ENCODE results near the gene CD74. TPM values are rescaled to one million over a fixed set of nuclear protein-coding genes. Genes with fewer than 3 reads are reported as not detected.
"Not testable (repeated sequence)": the region's sequence is repeated elsewhere in the genome, so short reads cannot be mapped to it uniquely, and the experiment has no call there.

The CD74 gene
- total and polyA plus RNA-seq, 10 donors: 3,224 to 5,563 (median 4,727) TPM

GRCh38 chr5:150422758-150423157, 10.0 kb upstream of the CD74 start:
- no peak for DNase-seq
- WGBS, 5 donors: 59 to 82% (median 75%) methylated on average over 3 of the region's 3 CpGs
- Histone ChIP-seq H3K9me3 (no peaks in the 10 kb centered on the region), H3K4me1 (peaks cover 0 to 42% (median 12%) of the 10 kb centered on the region in 6 donors), H3K27me3 (replicated peaks in 1 of 7) (no peaks in the 10 kb centered on the region), H3K27ac (peak overlapping the region in 1 of 8 donors; percentile 33), H3K4me3 (no peak overlapping the region), H3K36me3 (no peaks in the 10 kb centered on the region)
- TF ChIP-seq POLR2AphosphoS5 (IDR thresholded peaks at IDR 0.05): no peak
- TF ChIP-seq POLR2A (IDR thresholded peaks at IDR 0.05): no peak
- no peak for TF ChIP-seq CTCF (IDR thresholded peaks at IDR 0.05 in 8 of 11, conservative IDR thresholded peaks at IDR 0.05 in 3 of 11)
- intact Hi-C loops (cut with DNase I; ENCODE audit: low total_unique reads): no loop called here

GRCh38 chr5:150422075-150422474, 9.4 kb upstream of the CD74 start:
- intact Hi-C loops (cut with DNase I; ENCODE audit: low total_unique reads): no loop called here
- H3K4me3 ChIP-seq: no peak overlapping the region
- H3K36me3 ChIP-seq: no peaks in the 10 kb centered on the region
- 53 to 70% (median 66%) methylated on average over 3 to 4 of the region's 4 CpGs for WGBS, 5 donors
- H3K27me3 ChIP-seq (replicated peaks in 1 of 7): no peaks in the 10 kb centered on the region
- DNase-seq: no peak
- H3K27ac ChIP-seq: peak overlapping the region in 1 of 8 donors; percentile 33
- H3K9me3 ChIP-seq: no peaks in the 10 kb centered on the region
- TF ChIP-seq POLR2AphosphoS5 (IDR thresholded peaks at IDR 0.05): no peak
- TF ChIP-seq CTCF (IDR thresholded peaks at IDR 0.05 in 8 of 11, conservative IDR thresholded peaks at IDR 0.05 in 3 of 11): no peak
- no peak for TF ChIP-seq POLR2A (IDR thresholded peaks at IDR 0.05)
- peaks cover 0 to 49% (median 12%) of the 10 kb centered on the region in 6 donors for H3K4me1 ChIP-seq

GRCh38 chr5:150419630-150420270, 7.0 kb upstream of the CD74 start:
- WGBS, 5 donors: 25 to 63% (median 42%) methylated on average over 5 to 7 of the region's 7 CpGs
- no peak overlapping the region for H3K4me3 ChIP-seq
- H3K27ac ChIP-seq: peak overlapping the region in 7 of 8 donors; percentile 12 to 87 (median 77)
- no peaks in the 10 kb centered on the region for H3K36me3 ChIP-seq
- no peaks in the 10 kb centered on the region for H3K9me3 ChIP-seq
- intact Hi-C loops (cut with DNase I; ENCODE audit: low total_unique reads): no loop called here
- peak; percentile 83 for DNase-seq
- TF ChIP-seq POLR2A (IDR thresholded peaks at IDR 0.05): peak in 2 of 3 donors; percentile 7 to 50
- TF ChIP-seq CTCF (IDR thresholded peaks at IDR 0.05 in 8 of 11, conservative IDR thresholded peaks at IDR 0.05 in 3 of 11): no peak
- TF ChIP-seq POLR2AphosphoS5 (IDR thresholded peaks at IDR 0.05): peak in 2 of 3 donors; percentile 58 to 92
- peaks cover 0 to 70% (median 17%) of the 10 kb centered on the region in 6 donors for H3K4me1 ChIP-seq
- H3K27me3 ChIP-seq (replicated peaks in 1 of 7): no peaks in the 10 kb centered on the region

GRCh38 chr5:150413902-150414790, 1.4 kb upstream of the CD74 start:
- peak; percentile 72 for DNase-seq
- 72 to 84% (median 77%) methylated on average over 16 of the region's 16 CpGs for WGBS, 5 donors
- peak in 1 of 3 donors; percentile 39 for TF ChIP-seq POLR2AphosphoS5 (IDR thresholded peaks at IDR 0.05)
- H3K9me3 ChIP-seq; H3K27me3 ChIP-seq (replicated peaks in 1 of 7); intact Hi-C loops (cut with DNase I; ENCODE audit: low total_unique reads): not testable (repeated sequence)
- Histone ChIP-seq H3K27ac (peak overlapping the region; percentile 93 to 99 (median 98)), H3K4me1 (peaks cover 12 to 97% (median 56%) of the 10 kb centered on the region in 6 donors), H3K36me3 (peaks cover 0 to 12% (median under 1%) of the 10 kb centered on the region in 6 donors), H3K4me3 (peak overlapping the region in 1 of 8 donors; percentile 86)
